ENCODE measurements around the gene CANT1.

DNA sequence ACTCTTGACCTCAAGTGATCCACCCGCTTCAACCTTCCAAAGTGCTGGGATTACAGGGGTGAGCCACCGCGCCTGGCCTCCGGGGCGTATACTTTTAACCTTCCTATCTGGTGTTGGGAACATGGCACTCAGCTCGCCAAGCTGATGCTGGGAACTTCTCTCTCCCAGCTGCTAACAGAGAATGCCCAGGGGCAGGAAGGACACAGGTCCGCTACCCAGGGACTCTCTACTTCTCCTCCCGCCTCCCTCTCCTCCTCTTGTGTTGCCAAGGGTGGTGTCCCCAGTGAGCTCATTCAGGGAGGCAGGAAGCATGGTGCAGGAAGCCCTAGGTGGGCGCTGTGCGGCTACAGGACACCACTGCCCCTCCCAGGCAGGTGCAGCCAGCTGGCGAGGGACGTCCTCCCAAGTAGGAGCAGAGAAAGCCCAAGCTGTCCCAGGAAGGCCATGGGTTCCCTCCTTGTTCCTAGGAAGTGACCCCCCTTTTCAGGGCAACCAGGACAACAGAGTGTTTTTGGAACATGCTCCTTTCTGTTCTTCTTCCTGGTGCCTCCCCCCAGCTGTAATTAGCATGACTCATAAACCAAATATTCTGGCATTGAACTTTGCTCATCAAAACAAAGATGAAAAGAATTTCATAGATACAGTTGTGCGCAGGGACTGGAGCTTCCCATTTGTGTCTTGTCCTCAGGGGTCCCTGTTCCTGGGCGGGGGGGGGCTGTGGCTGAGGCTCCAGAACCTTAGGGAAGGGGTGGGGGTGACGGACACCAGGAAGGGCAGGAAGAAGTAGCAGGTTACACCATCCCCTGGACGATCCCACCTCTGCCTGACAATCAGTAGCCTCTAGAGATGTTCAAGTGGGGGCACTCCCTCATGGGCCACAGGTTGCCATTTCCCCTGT, 17.1 kb upstream of the CANT1 start:
- TF ChIP-seq, protein P1, sequence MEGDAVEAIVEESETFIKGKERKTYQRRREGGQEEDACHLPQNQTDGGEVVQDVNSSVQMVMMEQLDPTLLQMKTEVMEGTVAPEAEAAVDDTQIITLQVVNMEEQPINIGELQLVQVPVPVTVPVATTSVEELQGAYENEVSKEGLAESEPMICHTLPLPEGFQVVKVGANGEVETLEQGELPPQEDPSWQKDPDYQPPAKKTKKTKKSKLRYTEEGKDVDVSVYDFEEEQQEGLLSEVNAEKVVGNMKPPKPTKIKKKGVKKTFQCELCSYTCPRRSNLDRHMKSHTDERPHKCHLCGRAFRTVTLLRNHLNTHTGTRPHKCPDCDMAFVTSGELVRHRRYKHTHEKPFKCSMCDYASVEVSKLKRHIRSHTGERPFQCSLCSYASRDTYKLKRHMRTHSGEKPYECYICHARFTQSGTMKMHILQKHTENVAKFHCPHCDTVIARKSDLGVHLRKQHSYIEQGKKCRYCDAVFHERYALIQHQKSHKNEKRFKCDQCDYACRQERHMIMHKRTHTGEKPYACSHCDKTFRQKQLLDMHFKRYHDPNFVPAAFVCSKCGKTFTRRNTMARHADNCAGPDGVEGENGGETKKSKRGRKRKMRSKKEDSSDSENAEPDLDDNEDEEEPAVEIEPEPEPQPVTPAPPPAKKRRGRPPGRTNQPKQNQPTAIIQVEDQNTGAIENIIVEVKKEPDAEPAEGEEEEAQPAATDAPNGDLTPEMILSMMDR (CRISPR knock-in tag; IDR thresholded peaks at IDR 0.05) = peak; percentile 61
- TF ChIP-seq ZSCAN29 (CRISPR knock-in tag; conservative IDR thresholded peaks at IDR 0.05) = peak; percentile 84; the same call in 1 of the 2 replicates
- TF ChIP-seq TSC22D2 (CRISPR knock-in tag; IDR thresholded peaks at IDR 0.05; ENCODE audit: borderline replicate concordance) = peak; percentile 73; the same call in 1 of the 2 replicates
- TF ChIP-seq CREB1 (IDR thresholded peaks at IDR 0.05) = peak; percentile 47
- TF ChIP-seq CREB1 (CRISPR knock-in tag; IDR thresholded peaks at IDR 0.05) = peak; percentile 58; the same call in 1 of the 2 replicates
- TF ChIP-seq, protein P2, sequence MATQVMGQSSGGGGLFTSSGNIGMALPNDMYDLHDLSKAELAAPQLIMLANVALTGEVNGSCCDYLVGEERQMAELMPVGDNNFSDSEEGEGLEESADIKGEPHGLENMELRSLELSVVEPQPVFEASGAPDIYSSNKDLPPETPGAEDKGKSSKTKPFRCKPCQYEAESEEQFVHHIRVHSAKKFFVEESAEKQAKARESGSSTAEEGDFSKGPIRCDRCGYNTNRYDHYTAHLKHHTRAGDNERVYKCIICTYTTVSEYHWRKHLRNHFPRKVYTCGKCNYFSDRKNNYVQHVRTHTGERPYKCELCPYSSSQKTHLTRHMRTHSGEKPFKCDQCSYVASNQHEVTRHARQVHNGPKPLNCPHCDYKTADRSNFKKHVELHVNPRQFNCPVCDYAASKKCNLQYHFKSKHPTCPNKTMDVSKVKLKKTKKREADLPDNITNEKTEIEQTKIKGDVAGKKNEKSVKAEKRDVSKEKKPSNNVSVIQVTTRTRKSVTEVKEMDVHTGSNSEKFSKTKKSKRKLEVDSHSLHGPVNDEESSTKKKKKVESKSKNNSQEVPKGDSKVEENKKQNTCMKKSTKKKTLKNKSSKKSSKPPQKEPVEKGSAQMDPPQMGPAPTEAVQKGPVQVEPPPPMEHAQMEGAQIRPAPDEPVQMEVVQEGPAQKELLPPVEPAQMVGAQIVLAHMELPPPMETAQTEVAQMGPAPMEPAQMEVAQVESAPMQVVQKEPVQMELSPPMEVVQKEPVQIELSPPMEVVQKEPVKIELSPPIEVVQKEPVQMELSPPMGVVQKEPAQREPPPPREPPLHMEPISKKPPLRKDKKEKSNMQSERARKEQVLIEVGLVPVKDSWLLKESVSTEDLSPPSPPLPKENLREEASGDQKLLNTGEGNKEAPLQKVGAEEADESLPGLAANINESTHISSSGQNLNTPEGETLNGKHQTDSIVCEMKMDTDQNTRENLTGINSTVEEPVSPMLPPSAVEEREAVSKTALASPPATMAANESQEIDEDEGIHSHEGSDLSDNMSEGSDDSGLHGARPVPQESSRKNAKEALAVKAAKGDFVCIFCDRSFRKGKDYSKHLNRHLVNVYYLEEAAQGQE (IDR thresholded peaks at IDR 0.05; ENCODE audit: borderline replicate concordance in 1 of 2, low read depth in 1 of 2, low read length in 2 of 2) = no peak; a peak in 1 of 4 replicates
- TF ChIP-seq SRSF9 (IDR thresholded peaks at IDR 0.05; ENCODE audit: borderline replicate concordance, insufficient read depth, low read depth, low read length, poor library complexity, severe bottlenecking) = no peak
- TF ChIP-seq, protein P3, sequence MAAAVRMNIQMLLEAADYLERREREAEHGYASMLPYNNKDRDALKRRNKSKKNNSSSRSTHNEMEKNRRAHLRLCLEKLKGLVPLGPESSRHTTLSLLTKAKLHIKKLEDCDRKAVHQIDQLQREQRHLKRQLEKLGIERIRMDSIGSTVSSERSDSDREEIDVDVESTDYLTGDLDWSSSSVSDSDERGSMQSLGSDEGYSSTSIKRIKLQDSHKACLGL (CRISPR knock-in tag; IDR thresholded peaks at IDR 0.05) = no peak; the same call in none of the 2 replicates
- TF ChIP-seq ZNF761 (CRISPR knock-in tag; conservative IDR thresholded peaks at IDR 0.05) = peak; percentile 80
- peak; percentile 93; the same call in 1 of the 2 replicates for TF ChIP-seq RARG (CRISPR knock-in tag; IDR thresholded peaks at IDR 0.05; ENCODE audit: low read depth)
